WTC11 (cell line): ENCODE data around the gene CTSE. TPM values are rescaled to one million over a fixed set of nuclear protein-coding genes. Genes with fewer than 3 reads are reported as not detected.

Experiments
- ATAC-seq: fragments of 200-7000 bp; cut with Tn5 transposase; 2 replicates; pipeline ENCODE4 v1.10.0; 2021; ENCODE audit warnings: mild to moderate bottlenecking, moderate library complexity
- CTCF ChIA-PET: fragments of 300-600 bp; sonication (Branson Sonifier 250); formaldehyde crosslinking; loops from one replicate; lab custom pipeline; 2021; ENCODE audit warnings: antibody characterized with exemption; lab: Charles Lee
- POLR2A ChIA-PET: fragments of 350-600 bp; sonication (Branson Sonifier 250); formaldehyde crosslinking; loops from one replicate; lab custom pipeline; 2021; ENCODE audit warnings: antibody characterized with exemption; lab: Charles Lee
- DNase-seq: peaks from one replicate; pipeline ENCODE4 v3.0.0; 2021; ENCODE audit warnings: low spot score
- H3K27ac Mint-ChIP-seq: 2 replicates; pipeline ENCODE4 v1.8.0; 2021; ENCODE audit warnings: mixed read lengths
- H3K27me3 Mint-ChIP-seq: 2 replicates; pipeline ENCODE4 v1.8.0; 2021; ENCODE audit warnings: low read depth, mild to moderate bottlenecking, moderate library complexity, mixed read lengths
- H3K36me3 Mint-ChIP-seq: 2 replicates; pipeline ENCODE4 v1.8.0; 2021; ENCODE audit warnings: mixed read lengths
- H3K4me1 Mint-ChIP-seq: 2 replicates; pipeline ENCODE4 v1.8.0; 2022; ENCODE audit warnings: mixed read lengths
- H3K4me3 Mint-ChIP-seq: 2 replicates; pipeline ENCODE4 v1.8.0; 2021; ENCODE audit warnings: mild to moderate bottlenecking, moderate library complexity, mixed read lengths
- H3K9me3 Mint-ChIP-seq: 2 replicates; pipeline ENCODE4 v1.8.0; 2021; ENCODE audit warnings: mixed read lengths
- ATF1 ChIP-seq: sonication (generic); formaldehyde crosslinking; IDR thresholded peaks from 2 replicates; pipeline ENCODE4 v1.8.1; 2023; ENCODE audit warnings: mild to moderate bottlenecking, moderate library complexity, missing genetic modification reagents
- ESRRA ChIP-seq: sonication (generic); formaldehyde crosslinking; IDR thresholded peaks from 2 replicates; pipeline ENCODE4 v1.8.1; 2022; ENCODE audit warnings: mild to moderate bottlenecking, missing genetic modification reagents, borderline replicate concordance
- ETV6 ChIP-seq: sonication (generic); formaldehyde crosslinking; IDR thresholded peaks from 2 replicates; pipeline ENCODE4 v1.8.1; 2022; ENCODE audit warnings: mild to moderate bottlenecking, missing genetic modification reagents
- FOXJ3 ChIP-seq: sonication (generic); formaldehyde crosslinking; IDR thresholded peaks from 2 replicates; pipeline ENCODE4 v1.9.0; 2021; ENCODE audit warnings: missing genetic modification reagents, mild to moderate bottlenecking, borderline replicate concordance
- GTF2I ChIP-seq: fragments of 250-450 bp; sonication (Bioruptor Pico); conservative IDR thresholded peaks from 2 replicates; pipeline ENCODE4 v1.4.0; 2021; ENCODE audit warnings: mild to moderate bottlenecking
- IRF1 ChIP-seq: sonication (generic); formaldehyde crosslinking; IDR thresholded peaks from 2 replicates; pipeline ENCODE4 v1.8.0; 2023; ENCODE audit warnings: missing genetic modification reagents
- KAT7 ChIP-seq: sonication (generic); formaldehyde crosslinking; IDR thresholded peaks from 2 replicates; pipeline ENCODE4 v1.8.1; 2023; ENCODE audit warnings: missing genetic modification reagents, mild to moderate bottlenecking, borderline replicate concordance
- MLX ChIP-seq: sonication (generic); formaldehyde crosslinking; IDR thresholded peaks from 2 replicates; pipeline ENCODE4 v1.8.1; 2023; ENCODE audit warnings: mild to moderate bottlenecking, missing genetic modification reagents, moderate library complexity
- MYBL2 ChIP-seq: sonication (generic); formaldehyde crosslinking; IDR thresholded peaks from 2 replicates; pipeline ENCODE4 v1.8.1; 2023; ENCODE audit warnings: mild to moderate bottlenecking, moderate library complexity, missing genetic modification reagents
- NR3C1 ChIP-seq: sonication (generic); formaldehyde crosslinking; conservative IDR thresholded peaks from 2 replicates; pipeline ENCODE4 v1.8.1; 2023; ENCODE audit warnings: low read depth, mild to moderate bottlenecking, missing genetic modification reagents
- PRRX2 ChIP-seq: fragments of 250-450 bp; sonication (Bioruptor Pico); IDR thresholded peaks from 2 replicates; pipeline ENCODE4 v1.8.0; 2021; ENCODE audit warnings: mild to moderate bottlenecking
- SMAD3 ChIP-seq: sonication (generic); formaldehyde crosslinking; IDR thresholded peaks from 2 replicates; pipeline ENCODE4 v1.8.0; 2022; ENCODE audit warnings: missing genetic modification reagents, mild to moderate bottlenecking, borderline replicate concordance
- SMAD4 ChIP-seq: sonication (generic); formaldehyde crosslinking; IDR thresholded peaks from 2 replicates; pipeline ENCODE4 v1.8.0; 2022; ENCODE audit warnings: mild to moderate bottlenecking, missing genetic modification reagents
- USF2 ChIP-seq: sonication (generic); formaldehyde crosslinking; IDR thresholded peaks from 2 replicates; pipeline ENCODE4 v1.8.1; 2023; ENCODE audit warnings: mild to moderate bottlenecking, missing genetic modification reagents, moderate library complexity
- ZBTB43 ChIP-seq: sonication (generic); formaldehyde crosslinking; IDR thresholded peaks from 2 replicates; pipeline ENCODE4 v1.8.1; 2023; ENCODE audit warnings: mild to moderate bottlenecking, missing genetic modification reagents
- ZNF138 ChIP-seq: sonication (generic); formaldehyde crosslinking; conservative IDR thresholded peaks from 2 replicates; pipeline ENCODE4 v1.8.1; 2022; ENCODE audit warnings: mild to moderate bottlenecking, moderate library complexity, missing genetic modification reagents
- ZNF396 ChIP-seq: fragments of 250-450 bp; sonication (Bioruptor Pico); IDR thresholded peaks from 2 replicates; pipeline ENCODE4 v1.8.0; 2021; ENCODE audit warnings: mild to moderate bottlenecking, moderate library complexity, borderline replicate concordance
- ZNF416 ChIP-seq: fragments of 250-450 bp; sonication (Bioruptor Pico); IDR thresholded peaks from 2 replicates; pipeline ENCODE4 v1.9.0; 2021; ENCODE audit warnings: mild to moderate bottlenecking, inconsistent platforms
- ZNF671 ChIP-seq: fragments of 250-450 bp; sonication (Bioruptor Pico); IDR thresholded peaks from 2 replicates; pipeline ENCODE4 v1.8.0; 2021; ENCODE audit warnings: mild to moderate bottlenecking
- total RNA-seq: library from RNA; stranded (reverse); gene quantifications from 3 replicates; pipeline ENCODE4 v1.2.3, GENCODE V29; 2021
- TF ChIP-seq, protein P1 (sequence below): fragments of 250-450 bp; sonication (Bioruptor Pico); IDR thresholded peaks from 2 replicates; pipeline ENCODE4 v1.9.0; 2021; ENCODE audit warnings: moderate library complexity, mild to moderate bottlenecking, inconsistent platforms, borderline replicate concordance

CTSE gene
- total RNA-seq, 1 experiment from 2014 or later: 0.17 TPM

- TF ChIP-seq MYBL2 (CRISPR knock-in tag) (no peak), ATF1 (CRISPR knock-in tag) (no peak), ZBTB43 (CRISPR knock-in tag) (no peak)
Observed at GRCh38 chr1:206022766-206023165, 929 bp downstream of the CTSE start (continued).

- TF ChIP-seq USF2 (CRISPR knock-in tag) (no peak), FOXJ3 (CRISPR knock-in tag) (no peak), ATF1 (CRISPR knock-in tag) (no peak), ETV6 (no peak), KAT7 (CRISPR knock-in tag) (no peak), PRRX2 (no peak), GTF2I (CRISPR knock-in tag) (no peak), ZNF671 (CRISPR knock-in tag) (no peak), ZNF396 (CRISPR knock-in tag) (no peak), IRF1 (CRISPR knock-in tag) (no peak), MLX (CRISPR knock-in tag) (no peak), NR3C1 (CRISPR knock-in tag) (no peak), SMAD4 (CRISPR knock-in tag) (no peak), SMAD3 (CRISPR knock-in tag) (no peak), ZNF416 (CRISPR knock-in tag) (no peak), ESRRA (CRISPR knock-in tag) (no peak), ZNF138 (CRISPR knock-in tag) (no peak)
- TF ChIP-seq, protein P1, sequence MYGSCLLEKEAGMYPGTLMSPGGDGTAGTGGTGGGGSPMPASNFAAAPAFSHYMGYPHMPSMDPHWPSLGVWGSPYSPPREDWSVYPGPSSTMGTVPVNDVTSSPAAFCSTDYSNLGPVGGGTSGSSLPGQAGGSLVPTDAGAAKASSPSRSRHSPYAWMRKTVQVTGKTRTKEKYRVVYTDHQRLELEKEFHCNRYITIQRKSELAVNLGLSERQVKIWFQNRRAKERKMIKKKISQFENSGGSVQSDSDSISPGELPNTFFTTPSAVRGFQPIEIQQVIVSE (CRISPR knock-in tag): no peak
- Mint-ChIP-seq H3K4me1 (peaks cover 5% of the 10 kb centered on the region), H3K4me3 (no peak overlapping the region), H3K27ac (no peak overlapping the region), H3K36me3 (no peaks in the 10 kb centered on the region), H3K9me3 (peaks cover 5% of the 10 kb centered on the region), H3K27me3 (no peaks in the 10 kb centered on the region)
- DNase-seq (no peak), ATAC-seq (no peak)
- ChIA-PET CTCF (no interaction called here), POLR2A (no interaction called here)
Observed at GRCh38 chr1:206021626-206022365, 1.9 kb downstream of the CTSE start.
